CD4-positive, alpha-beta T cell (primary cell): Measurements from ENCODE around the gene TMEM94. TPM values are rescaled to one million over a fixed set of nuclear protein-coding genes. Genes with fewer than 3 reads are reported as not detected.

Experiments used
- ATAC-seq: fragments of 200-7000 bp; cut with Tn5 transposase; one replicate; pipeline ENCODE4 v1.10.0; 2022; ENCODE audit warnings: mild to moderate bottlenecking; ENCODE audit not compliant: poor library complexity
- CTCF ChIA-PET: fragments of 350-600 bp; sonication (Branson Sonifier 250); formaldehyde crosslinking; loops from one replicate; lab custom pipeline; 2021; ENCODE audit warnings: antibody characterized with exemption, inconsistent platforms; lab: Charles Lee
- POLR2A ChIA-PET: fragments of 350-600 bp; sonication (Branson Sonifier 250); formaldehyde crosslinking; loops from one replicate; lab custom pipeline; 2021; ENCODE audit warnings: antibody characterized with exemption, inconsistent platforms; lab: Charles Lee
- DNase-seq, 14 experiments: peaks; one replicate each; pipeline ENCODE4 v3.0.0-alpha.2; 2013 to 2020; ENCODE audit warnings: mixed read lengths in 2 of 14
- H3K27ac ChIP-seq, 2 donors: one replicate each; pipeline versions ENCODE4 v1.5.1 to v1.7.0; 2013; ENCODE audit warnings: low read length in 2 of 2, low read depth in 1 of 2, mild to moderate bottlenecking in 1 of 2
- H3K27me3 ChIP-seq, 2 experiments: 1 replicate in 1 of 2; 2 replicates in 1 of 2; pipeline versions ENCODE4 v1.6.1 to v1.7.0; 2013; ENCODE audit warnings: low read length in 2 of 2, control low read depth in 1 of 2, mild to moderate bottlenecking in 1 of 2, moderate library complexity in 1 of 2; ENCODE audit not compliant: insufficient read depth in 2 of 2, control insufficient read depth in 1 of 2
- H3K36me3 ChIP-seq: one replicate; pipeline ENCODE4 v1.6.1; 2013; ENCODE audit warnings: low read length, control low read depth; ENCODE audit not compliant: insufficient read depth
- H3K4me1 ChIP-seq: one replicate; pipeline ENCODE4 v1.6.1; 2013; ENCODE audit warnings: low read length, control low read depth; ENCODE audit not compliant: insufficient read depth
- H3K4me3 ChIP-seq: one replicate; pipeline ENCODE4 v1.5.1; 2013; ENCODE audit warnings: mild to moderate bottlenecking, low read length, moderate library complexity
- H3K9me3 ChIP-seq, 2 experiments: 1 replicate in 1 of 2; 2 replicates in 1 of 2; pipeline versions ENCODE4 v1.6.1 to v1.7.0; 2013; ENCODE audit warnings: low read length in 2 of 2, mild to moderate bottlenecking in 2 of 2, control low read depth in 1 of 2, moderate library complexity in 1 of 2; ENCODE audit not compliant: control insufficient read depth in 1 of 2, insufficient read depth in 1 of 2
- H3K27ac Mint-ChIP-seq: one replicate; pipeline ENCODE4 v1.8.0; 2020; ENCODE audit warnings: mixed read lengths
- H3K27me3 Mint-ChIP-seq: one replicate; pipeline ENCODE4 v1.8.0; 2021; ENCODE audit warnings: mixed read lengths
- H3K36me3 Mint-ChIP-seq: one replicate; pipeline ENCODE4 v1.8.0; 2021; ENCODE audit warnings: low read depth, mixed read lengths
- H3K4me1 Mint-ChIP-seq: one replicate; pipeline ENCODE4 v1.8.0; 2021; ENCODE audit warnings: low read depth, mixed read lengths
- H3K4me3 Mint-ChIP-seq: one replicate; pipeline ENCODE4 v1.8.0; 2020; ENCODE audit warnings: mild to moderate bottlenecking, mixed read lengths
- H3K9me3 Mint-ChIP-seq: one replicate; pipeline ENCODE4 v1.8.0; 2020; ENCODE audit warnings: mixed read lengths
- CTCF ChIP-seq: fragments of 200-600 bp; IDR thresholded peaks from one replicate; pipeline ENCODE4 v1.8.0; 2022; ENCODE audit warnings: antibody characterized with exemption, mild to moderate bottlenecking
- intact Hi-C, 2 experiments: fragments of 100-400 bp; cut with DNase I in 1 of 2; cut with micrococcal nuclease in 1 of 2; formaldehyde crosslinking; loops; one replicate each; pipeline versions ENCODE4 v1.15.1 to v1.9.0; 2023 to 2025; cut with DNase I, micrococcal nuclease
- total RNA-seq, 174 experiments: library from RNA in 2 of 174; stranded (reverse) in 2 of 174; gene quantifications; one replicate each; pipeline ENCODE4 v1.2.3 and lab custom pipeline; 2021 to 2026

The TMEM94 gene
- total RNA-seq, 2 experiments from 2014 or later = 52.8 to 57.3 TPM

- ChIA-PET POLR2A (interaction anchor here (1.1 kb wide), 1 partner anchor 9 kb away, joined by 3 read pairs; the partner anchor contains the start of gene TMEM94), CTCF (no interaction called here)
- H3K4me1 ChIP-seq = no peaks in the 10 kb centered on the region
- H3K4me3 ChIP-seq = no peak overlapping the region
- no peaks in the 10 kb centered on the region for H3K9me3 ChIP-seq
- no peak overlapping the region for H3K27ac ChIP-seq
- TF ChIP-seq CTCF = no peak
- H3K36me3 Mint-ChIP-seq = peaks cover 11% of the 10 kb centered on the region
- intact Hi-C loops = no loop called here
- no peak overlapping the region for H3K27ac Mint-ChIP-seq
- H3K36me3 ChIP-seq = no peaks in the 10 kb centered on the region
- no peak overlapping the region for H3K4me3 Mint-ChIP-seq
- H3K4me1 Mint-ChIP-seq = peaks cover 14% of the 10 kb centered on the region
- H3K9me3 Mint-ChIP-seq = no peaks in the 10 kb centered on the region
- no peak for ATAC-seq
- H3K27me3 Mint-ChIP-seq = no peaks in the 10 kb centered on the region
- no peak for DNase-seq
- no peaks in the 10 kb centered on the region for H3K27me3 ChIP-seq
These were observed 8.6 kb downstream of the TMEM94 start for GRCh38 chr17:75465039-75465438.

GRCh38 chr17:75468291-75468754 lies 11.9 kb downstream of the TMEM94 start:
- Mint-ChIP-seq H3K36me3 (peaks cover 24% of the 10 kb centered on the region), H3K9me3 (no peaks in the 10 kb centered on the region), H3K27me3 (no peaks in the 10 kb centered on the region), H3K4me1 (peaks cover 9% of the 10 kb centered on the region), H3K4me3 (no peak overlapping the region), H3K27ac (no peak overlapping the region)
- intact Hi-C loops = no loop called here
- POLR2A ChIA-PET = no interaction called here
- Histone ChIP-seq H3K4me1 (no peaks in the 10 kb centered on the region), H3K27me3 (no peaks in the 10 kb centered on the region), H3K4me3 (no peak overlapping the region), H3K27ac (no peak overlapping the region), H3K36me3 (peaks cover 17% of the 10 kb centered on the region), H3K9me3 (no peaks in the 10 kb centered on the region)
- ATAC-seq = no peak
- TF ChIP-seq CTCF = no peak
- CTCF ChIA-PET = no interaction called here
- DNase-seq = no peak

- H3K4me1 Mint-ChIP-seq = peaks cover 4% of the 10 kb centered on the region
- no peak overlapping the region for H3K4me3 Mint-ChIP-seq
- H3K9me3 Mint-ChIP-seq = no peaks in the 10 kb centered on the region
- Histone ChIP-seq H3K9me3 (no peaks in the 10 kb centered on the region), H3K4me3 (no peak overlapping the region), H3K36me3 (peaks cover 20% of the 10 kb centered on the region), H3K27me3 (no peaks in the 10 kb centered on the region), H3K4me1 (no peaks in the 10 kb centered on the region), H3K27ac (no peak overlapping the region)
- POLR2A ChIA-PET = no interaction called here
- TF ChIP-seq CTCF = no peak
- CTCF ChIA-PET = no interaction called here
- intact Hi-C loops = no loop called here
- H3K27me3 Mint-ChIP-seq = no peaks in the 10 kb centered on the region
- ATAC-seq = no peak
- no peak for DNase-seq
- no peak overlapping the region for H3K27ac Mint-ChIP-seq
- H3K36me3 Mint-ChIP-seq = peaks cover 19% of the 10 kb centered on the region
These were observed 12.4 kb downstream of the TMEM94 start for GRCh38 chr17:75468779-75469373.
